Brain pericyte (primary cell): ENCODE measurements around the gene TET1.
A peak's percentile ranks its signal among the peaks of the same experiment; 100 is the strongest.
"Not testable (repeated sequence)": the region's sequence is repeated elsewhere in the genome, so short reads cannot be mapped to it uniquely, and the experiment has no call there.

Experiments
- DNase-seq: peaks from one replicate; pipeline ENCODE4 v3.0.0-alpha.2; 2012; ENCODE audit warnings: low read depth, low spot score

Gene TET1

DNA sequence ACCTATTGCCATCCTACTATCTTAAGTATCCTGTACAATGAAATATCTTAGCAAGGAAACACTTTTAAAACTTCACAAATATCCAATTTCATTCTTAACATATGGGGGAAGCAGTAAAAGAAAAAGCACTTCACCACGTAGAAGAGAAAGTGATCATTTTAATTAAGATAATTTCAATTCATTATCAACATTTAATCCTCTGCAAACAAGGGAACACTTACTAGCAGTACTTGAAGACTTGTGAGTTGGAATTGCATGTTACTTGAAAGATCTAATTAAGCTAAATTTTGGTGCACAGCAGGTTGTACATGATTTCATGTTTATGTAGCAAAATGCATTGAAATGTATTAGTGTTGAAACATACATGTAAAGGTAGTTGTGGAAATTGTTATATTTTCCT is 140.1 kb downstream of the TET1 start:
- DNase-seq, result no peak

DNA sequence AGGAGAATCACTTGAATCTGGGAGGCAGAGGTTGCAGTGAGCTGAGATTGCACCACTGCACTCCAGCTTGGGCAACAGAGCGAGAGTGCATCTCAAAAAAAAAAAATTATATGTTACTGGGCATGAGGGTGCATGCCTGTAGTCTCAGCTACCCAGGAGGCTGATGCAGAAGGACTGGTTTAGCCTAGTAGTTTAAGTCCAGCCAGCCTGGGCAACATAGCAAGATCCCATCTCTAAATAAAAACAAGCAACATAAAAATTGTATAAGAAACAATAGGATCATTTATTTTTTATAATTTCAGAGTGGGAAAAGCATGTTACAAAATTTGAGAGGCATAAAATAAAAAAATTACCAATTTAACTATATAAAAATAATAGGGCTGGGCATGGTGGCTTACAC is 145.4 kb downstream of the TET1 start:
- DNase-seq, result no peak

DNA sequence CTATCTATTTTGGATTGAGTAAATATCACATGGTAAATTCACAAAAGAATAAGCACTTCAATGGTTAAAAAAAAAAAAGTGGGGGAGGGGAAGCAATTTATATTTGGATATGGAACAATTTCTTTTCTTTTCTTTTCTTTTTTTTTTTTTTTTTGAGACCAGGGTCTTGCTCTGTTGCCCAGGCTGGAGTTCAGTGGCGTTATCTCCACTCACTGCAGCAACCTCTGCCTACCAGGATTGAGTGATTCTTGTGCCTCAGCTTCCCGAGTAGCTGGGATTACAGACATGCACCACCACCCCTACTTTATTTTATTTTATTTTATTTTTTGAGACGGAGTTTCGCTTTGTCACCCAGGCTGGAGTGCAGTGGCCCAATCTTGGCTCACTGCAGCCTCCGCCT is 148.8 kb downstream of the TET1 start:
- not testable (repeated sequence) for DNase-seq

DNA sequence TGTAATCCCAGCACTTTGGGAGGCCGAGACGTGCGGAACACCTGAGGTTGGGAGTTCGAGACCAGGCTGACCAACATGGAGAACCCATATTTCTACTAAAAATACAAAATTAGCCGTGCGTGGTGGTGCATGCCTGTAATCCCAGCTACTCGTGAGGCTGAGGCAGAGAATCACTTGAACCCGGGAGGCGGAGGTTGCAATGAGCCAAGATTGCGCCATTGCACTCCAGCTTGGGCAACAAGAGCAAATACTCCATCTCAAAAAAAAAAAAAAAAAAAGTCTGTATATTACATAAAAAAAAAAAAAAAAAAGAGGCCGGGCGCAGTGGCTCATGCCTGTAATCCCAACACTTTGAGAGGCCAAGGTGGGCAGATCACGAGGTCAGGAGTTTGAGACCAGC is 152.9 kb downstream of the TET1 start:
- not testable (repeated sequence) for DNase-seq

DNA sequence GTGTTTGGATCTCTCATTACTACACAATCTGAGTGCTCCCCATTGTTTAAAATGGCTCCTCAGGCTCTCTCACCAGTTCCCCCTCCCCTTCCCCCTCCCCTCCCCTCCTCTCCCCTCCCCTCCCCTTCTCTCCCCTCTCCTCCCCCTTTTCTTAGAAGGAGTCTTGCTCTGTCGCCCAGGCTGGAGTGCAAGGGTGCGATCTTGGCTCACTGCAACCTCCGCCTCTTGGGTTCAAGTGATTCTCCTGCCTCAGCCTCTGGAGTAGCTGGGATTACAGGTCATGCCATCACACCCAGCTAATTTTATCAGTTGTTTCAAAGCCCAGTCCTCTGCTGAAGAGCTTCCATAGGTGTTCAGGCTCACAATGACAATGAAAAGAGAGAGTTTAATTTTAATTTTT is 157.3 kb downstream of the TET1 start:
- no peak for DNase-seq

DNA sequence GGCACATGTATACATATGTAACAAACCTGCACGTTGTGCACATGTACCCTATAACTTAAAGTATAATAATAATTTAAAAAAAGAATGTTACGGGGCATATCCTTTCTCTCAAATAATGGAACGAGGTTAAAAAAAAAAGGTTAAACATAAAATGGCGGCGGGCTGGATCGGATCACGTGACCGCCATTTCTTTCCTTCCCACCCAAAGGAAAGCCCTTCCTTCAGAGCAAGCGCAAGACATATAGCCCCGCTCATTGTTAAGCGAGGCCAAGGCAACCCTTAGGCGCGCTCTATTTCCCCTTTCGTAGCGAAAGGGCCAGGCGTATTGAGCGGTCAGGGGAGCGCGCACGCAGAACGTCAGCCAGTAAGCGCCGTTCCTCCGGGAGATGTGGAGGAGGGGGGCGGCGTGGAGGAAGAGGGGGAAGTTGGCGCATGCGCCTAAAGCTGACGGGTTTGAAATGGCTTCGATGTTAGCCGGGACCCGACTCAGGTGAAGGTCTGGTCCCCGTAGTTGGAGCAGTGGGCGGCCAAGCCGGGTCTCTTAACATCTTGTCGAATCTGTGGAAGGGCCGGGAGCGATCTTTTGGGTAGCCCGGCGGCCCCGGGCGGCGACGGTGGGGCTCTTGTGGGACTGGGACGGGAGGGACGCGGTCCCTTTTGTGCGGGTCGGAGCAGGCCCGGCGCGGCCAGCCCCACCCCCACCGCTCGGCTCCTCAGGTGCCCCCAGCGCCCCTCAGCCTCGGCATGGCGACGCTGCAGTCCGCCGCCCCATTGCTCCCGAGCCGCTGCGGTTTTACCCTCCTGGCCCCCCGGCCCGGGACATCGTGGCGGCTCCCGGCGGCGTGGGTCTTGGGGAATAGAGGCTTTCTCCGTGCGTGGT is 160.9 kb downstream of the TET1 start, which contains the start of gene CCAR1:
Gene CCAR1, plus strand, starts transcription at position 447 of the 880 bp plus-strand sequence. CDS start 1,266 bp downstream, outside the sequence.
- DNase-seq, result peak; percentile 98

DNA sequence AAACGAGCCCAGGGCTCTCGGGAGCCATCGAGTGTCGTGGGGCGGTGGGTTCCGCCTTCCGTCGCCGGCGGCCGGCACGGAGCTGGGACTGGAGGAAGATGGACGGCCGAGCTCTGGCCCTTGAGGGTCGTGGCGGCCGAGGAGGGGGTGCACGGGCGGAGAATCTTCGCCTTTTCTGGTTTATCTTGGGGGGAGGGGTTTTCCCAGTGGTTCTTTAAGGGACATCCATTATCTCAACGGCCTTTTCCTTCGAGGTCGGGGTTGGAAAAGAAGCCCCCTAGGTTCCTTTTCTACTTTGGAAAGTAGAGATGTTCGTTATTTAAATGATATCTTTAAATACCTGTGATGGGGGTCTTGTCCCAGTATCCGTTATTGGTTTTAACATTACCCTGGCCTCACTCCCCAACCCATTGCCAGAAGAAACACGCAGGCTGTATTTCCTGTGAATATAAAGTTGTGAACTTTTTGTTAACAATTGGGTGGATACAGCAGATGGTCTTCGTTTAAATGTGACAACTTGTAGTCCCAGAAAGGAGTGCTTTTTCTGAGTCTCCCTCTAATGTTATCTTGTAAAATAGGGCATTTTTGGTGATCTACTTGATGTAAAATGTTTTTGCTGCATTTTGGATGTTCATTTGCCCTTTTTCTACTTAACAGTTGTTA is 161.7 kb downstream of the TET1 start:
- no peak for DNase-seq

DNA sequence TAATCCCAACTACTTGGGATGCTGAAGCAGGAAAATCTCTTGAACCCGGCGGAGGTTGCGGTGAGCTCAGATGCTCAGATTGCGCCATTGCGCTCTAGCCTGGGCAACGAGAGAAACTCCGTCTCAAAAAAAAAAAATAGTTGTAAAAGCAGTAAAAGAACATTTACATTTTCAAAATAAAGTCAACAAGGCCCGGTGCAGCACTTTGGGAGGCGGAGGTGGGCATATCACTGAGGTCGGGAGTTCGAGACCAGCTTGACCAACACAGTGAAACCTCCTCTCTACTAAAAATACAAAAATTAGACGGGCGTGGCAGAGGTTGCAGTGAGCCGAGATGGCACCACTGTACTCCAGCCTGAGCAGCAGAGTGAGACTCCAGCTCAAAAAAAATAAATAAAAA is 164.9 kb downstream of the TET1 start:
- DNase-seq, result no peak

DNA sequence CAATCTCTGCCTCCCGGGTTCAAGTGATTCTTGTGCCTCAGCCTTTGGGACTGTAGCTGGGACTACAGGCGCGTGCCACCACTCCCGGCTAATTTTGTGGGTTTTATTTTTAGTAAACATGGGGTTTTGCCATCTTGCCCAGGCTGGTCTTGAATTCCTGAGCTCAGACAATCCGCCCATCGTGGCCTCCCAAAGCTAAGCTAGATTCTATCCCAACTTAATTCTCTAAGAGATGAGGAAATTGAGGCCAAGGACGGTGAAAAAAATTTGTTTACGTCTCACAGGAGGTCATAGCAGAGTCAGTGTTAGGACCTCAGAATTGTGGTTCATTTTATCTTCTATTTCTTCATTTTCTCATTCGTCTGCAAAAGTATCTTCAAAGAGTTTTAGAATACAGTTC is 167.0 kb downstream of the TET1 start:
- no peak for DNase-seq

DNA sequence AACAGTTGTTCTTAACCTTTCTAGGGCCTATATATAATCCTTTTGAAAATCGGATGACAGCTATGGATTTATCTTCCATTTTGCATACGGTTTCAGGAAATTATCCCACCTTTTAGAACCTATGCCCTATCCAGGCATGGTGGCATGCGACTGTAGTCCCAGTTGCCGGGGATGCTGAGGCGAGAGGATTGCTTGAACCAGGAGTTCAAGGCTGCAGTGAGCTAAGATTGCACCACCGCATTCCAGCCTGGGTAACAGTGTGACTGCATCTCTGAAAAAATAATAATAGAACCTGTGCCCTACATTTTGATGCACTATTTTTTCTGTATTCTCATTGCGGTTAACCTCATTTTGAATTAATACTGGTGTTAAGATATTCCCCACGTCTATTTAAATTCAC is 172.5 kb downstream of the TET1 start:
- no peak for DNase-seq

DNA sequence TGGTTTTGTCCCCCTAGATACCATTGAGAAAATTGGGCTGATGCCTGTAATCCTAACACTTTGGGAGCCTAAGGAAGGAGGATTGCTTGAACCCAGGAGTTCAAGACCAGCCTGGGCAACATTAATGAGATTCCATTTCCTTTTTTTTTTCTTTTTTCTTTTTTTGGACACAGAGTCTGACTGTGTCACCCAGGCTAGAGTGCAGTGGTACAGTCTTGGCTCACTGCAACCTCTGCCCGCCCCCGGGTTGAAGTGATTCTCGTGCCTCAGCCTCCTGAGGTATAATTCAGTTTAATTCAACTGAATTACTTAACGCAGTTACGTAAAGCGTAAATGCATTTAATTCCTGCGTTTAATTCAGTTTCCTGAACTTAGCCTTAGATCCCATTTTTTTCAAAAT is 174.2 kb downstream of the TET1 start:
- no peak for DNase-seq

DNA sequence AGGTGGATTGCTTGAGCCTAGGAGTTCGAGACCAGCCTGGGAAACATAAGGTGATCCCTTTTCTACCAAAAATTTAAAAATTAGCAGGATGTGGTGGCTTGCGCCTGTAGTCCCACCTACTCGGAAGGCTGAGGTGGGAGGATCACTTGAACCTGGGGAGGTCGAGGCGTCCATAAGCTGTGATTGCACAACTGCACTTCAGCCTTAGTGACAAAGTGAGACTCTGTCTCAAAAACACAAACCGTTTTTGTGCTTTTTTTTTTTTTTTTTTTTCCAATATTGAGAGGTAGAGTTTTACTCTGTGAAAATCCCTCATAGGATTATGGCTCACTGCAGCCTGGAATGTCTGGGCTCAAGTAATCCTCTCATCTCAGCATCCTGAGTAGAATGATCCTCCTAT is 175.0 kb downstream of the TET1 start:
- DNase-seq, result no peak

DNA sequence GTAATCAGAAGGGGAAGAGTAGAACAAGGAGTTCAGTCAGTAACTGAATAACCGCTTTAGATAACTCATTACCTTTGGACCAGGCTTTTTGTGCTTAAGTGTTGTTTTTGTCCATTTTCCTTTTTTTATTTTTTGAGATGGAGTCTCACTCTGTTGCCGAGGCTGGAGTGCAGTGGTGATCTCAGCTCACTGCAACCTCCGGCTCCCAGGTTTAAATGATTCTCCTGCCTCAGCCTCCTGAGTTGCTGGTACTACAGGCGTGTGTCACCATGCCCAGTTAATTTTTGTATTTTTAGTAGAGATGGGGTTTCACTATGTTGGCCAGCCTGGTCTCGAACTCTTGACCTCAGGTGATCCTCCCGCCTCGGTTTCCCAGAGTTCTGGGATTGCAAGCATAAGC is 175.6 kb downstream of the TET1 start:
- not testable (repeated sequence) for DNase-seq

DNA sequence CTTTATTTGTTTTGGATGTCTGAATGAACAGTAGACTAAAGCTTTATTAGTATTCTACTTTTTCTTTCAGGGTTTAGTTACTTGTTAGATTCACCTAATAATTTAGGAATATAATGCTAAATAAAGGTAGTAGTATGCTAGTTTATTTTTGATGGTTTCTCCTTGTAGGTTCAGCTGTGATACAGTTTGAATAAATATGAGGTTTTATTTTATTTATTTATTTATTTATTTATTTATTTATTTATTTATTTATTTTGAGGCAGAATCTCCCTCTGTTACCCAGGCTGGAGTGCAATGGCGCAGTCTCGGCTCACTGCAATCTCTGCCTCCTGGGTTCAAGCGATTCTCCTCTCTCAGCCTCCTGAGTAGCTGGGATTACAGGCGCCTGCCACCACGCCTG is 180.5 kb downstream of the TET1 start:
- not testable (repeated sequence) for DNase-seq

DNA sequence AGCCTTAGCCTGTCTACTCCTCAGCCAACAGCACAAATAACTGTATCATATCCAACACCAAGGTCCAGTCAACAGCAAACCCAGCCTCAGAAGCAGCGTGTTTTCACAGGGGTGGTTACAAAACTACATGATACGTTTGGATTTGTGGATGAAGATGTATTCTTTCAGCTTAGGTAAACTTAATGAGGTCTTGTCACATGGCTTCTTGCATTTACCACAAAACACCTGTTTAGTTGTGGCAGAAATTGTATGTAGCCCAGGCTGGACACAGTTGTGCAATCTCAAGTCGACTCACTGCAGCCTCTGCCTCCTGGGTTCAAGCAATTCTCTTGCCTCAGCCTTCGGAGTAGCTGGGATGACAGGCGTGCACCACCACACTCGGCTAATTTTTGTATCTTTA is 182.3 kb downstream of the TET1 start:
- no peak for DNase-seq
